SKM-1 (cell line): ENCODE measurements around the gene APBB2.
A peak's percentile ranks its signal among the peaks of the same experiment; 100 is the strongest.
"Not testable (repeated sequence)": the region's sequence is repeated elsewhere in the genome, so short reads cannot be mapped to it uniquely, and the experiment has no call there.

ENCODE experiments used
- DNase-seq: peaks from one replicate; lab custom pipeline; 2025; ENCODE audit not compliant: unreplicated experiment; lab: John Stamatoyannopoulos, UW

The APBB2 gene

DNA sequence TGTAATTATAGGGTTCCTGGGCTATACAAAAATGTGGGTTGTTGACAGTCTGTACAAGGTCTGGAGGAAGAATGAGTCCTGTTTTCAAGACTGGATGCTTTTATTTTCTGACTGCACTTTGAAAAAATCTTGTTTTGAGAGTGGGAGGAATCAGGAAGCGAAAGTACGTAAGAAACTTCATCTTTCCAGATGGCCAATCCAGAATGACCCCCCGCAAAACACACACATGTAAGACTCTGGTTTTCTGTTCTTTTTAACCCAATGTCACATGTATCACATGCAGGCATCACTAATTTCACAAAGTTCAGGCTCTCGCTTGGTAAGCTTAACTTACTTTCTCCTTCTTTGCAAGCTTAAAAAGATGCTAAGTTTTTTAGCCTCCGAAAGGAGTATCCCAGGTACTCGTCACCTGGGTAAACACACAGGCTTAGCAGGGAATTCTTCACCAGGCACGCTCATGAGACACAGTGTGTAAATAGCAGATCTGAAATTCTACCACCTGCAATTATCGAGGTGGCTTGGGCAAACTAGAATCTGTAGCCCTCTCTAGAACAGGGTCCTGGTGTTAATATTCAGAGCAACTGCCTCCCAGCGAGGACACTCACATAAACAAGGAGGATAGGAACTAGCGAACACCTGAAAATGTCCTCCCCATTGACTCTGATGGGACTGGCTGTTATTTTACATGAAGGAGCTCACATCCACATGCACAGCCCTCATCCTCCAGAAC is 373.9 kb downstream of the APBB2 start:
- DNase-seq = no peak

DNA sequence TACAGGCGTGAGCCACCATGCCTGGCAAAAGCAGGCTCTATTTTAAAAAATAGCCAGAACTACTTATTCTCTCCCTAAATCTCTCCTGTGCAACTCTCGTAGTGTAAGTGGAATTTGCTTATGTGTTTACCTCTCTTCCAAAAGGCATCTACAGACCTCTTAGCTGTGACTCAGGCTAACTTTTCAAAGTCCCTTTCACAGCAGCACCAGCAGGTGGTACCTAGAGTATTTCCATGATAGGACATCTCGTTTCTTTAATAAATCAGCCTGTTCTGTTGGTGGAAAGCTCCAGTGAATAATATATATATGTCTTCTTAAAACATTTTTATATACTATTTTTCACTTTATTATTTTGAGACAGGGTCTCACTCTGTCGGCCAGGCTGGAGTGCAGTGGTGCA is 375.6 kb downstream of the APBB2 start:
- DNase-seq = no peak

- DNase-seq = no peak
Measured at GRCh38 chr4:40837094-40837870, 377.1 kb downstream of the APBB2 start.

- no peak for DNase-seq
Measured at GRCh38 chr4:40833212-40833611, 381.1 kb downstream of the APBB2 start.

DNA sequence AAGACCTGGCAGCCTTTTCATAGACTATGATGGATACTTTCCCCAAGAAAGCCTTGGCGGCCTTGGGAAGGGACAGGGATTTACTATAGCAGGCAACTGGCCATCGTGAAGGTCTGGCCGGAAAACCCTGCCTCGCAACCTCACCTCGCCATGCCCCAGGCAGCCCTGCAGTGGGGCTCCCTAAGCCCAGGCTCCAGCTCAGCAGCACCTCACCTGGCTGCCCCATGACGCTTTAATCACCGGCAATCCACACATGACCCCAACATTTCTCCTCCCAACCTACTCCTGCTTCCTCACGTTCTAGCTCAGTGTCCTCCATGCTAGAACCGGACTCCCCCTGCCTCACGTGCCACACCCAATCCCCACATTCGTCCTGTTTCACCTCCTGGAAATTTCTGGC is 382.2 kb downstream of the APBB2 start:
- no peak for DNase-seq

- no peak for DNase-seq
Measured at GRCh38 chr4:40831146-40831907, 383.0 kb downstream of the APBB2 start.

- DNase-seq = no peak
Measured at GRCh38 chr4:40829586-40829985, 384.8 kb downstream of the APBB2 start.

GRCh38 chr4:40828661-40829060 is 385.7 kb downstream of the APBB2 start:
- no peak for DNase-seq

- DNase-seq = no peak
Measured at GRCh38 chr4:40827758-40828157, 386.6 kb downstream of the APBB2 start.

GRCh38 chr4:40826821-40827220 is 387.5 kb downstream of the APBB2 start:
- DNase-seq = no peak

- DNase-seq = no peak
Measured at GRCh38 chr4:40825014-40825838, 389.1 kb downstream of the APBB2 start.

- no peak for DNase-seq
Measured at GRCh38 chr4:40822420-40823166, 391.7 kb downstream of the APBB2 start.

DNA sequence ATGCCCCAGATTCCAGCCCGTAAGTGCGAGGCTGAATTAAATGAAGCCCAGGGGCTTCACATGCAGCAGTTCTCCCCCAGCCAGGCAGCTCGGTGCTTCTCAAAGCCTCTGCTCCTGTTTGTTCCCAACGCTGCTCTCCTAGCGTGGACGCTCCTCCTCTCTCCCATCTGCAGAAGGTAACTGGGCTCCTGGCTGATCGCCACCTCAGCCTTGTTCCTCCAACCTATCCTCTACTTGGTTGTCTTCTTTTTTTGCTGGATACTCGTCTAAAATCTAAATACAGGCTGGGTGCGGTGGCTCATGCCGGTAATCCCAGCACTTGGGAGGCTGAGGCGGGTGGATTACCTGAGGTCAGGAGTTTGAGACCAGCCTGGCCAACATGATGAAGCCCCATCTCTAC is 394.2 kb downstream of the APBB2 start:
- DNase-seq = no peak

DNA sequence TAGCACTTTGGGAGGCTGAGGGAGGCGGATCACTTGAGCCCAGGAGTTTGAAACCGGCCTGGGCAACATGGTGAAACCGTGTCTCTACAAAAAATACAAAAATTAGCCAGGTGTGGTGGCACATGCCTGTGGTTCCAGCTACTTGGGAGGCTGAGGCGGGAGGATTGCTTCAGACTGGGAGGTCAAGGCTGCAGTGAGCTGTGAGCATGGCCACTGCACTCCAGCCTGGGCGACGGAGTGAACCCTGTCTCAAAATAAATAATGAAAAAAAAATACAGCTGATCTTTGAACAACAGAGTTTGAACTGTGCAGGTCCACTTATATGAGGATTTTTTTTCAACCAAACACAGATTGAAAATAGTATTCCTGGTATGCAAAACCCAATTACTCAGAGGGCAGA is 397.2 kb downstream of the APBB2 start:
- not testable (repeated sequence) for DNase-seq

DNA sequence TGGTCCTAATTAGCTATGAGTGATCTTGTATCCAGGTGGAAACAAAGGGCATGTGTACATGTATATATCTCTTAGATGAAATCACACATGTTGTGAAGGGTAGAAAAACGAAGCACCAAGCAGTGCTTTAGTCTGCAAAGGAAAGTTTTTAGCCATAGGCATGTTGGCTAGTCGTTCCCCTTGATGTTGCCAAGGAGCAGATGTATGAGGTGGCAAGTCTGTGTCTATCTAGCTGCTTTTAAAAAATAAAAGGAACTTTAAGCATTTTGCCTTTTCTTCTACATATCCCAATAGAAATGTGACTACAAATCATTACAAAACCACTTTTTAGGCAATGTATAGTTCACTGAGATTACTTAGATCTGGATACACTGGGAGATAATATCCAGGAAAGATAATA is 401.5 kb downstream of the APBB2 start:
- DNase-seq = no peak

GRCh38 chr4:40812386-40812785 is 402.0 kb downstream of the APBB2 start:
- no peak for DNase-seq

GRCh38 chr4:40811956-40812355 is 402.4 kb downstream of the APBB2 start:
- peak; percentile 62 for DNase-seq

- no peak for DNase-seq
Measured at GRCh38 chr4:40808926-40809457, 405.4 kb downstream of the APBB2 start.

GRCh38 chr4:40804598-40804997 is 409.7 kb downstream of the APBB2 start:
- DNase-seq = no peak

DNA sequence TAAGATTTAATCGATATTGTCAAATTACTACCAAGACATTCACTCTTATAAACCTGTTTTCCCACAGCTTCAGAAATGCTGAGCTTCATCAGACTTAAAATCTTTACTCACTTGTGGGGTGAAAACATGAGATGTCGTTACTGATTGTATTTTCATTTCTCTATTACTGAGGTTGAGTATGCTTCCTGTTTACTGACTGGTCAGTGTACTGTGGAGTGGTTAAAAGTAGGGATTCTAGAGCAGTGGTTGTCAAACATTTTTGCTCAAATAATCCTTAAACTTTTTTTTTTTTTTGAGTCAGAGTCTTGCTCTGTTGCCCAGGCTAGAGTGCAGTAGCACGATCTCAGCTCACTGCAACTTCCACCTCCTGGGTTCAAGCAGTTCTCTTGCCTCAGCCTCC is 414.3 kb downstream of the APBB2 start:
- no peak for DNase-seq
